NK-92 (cell line): Measurements from ENCODE around the gene MILR1.
"Not testable (repeated sequence)": the region's sequence is repeated elsewhere in the genome, so short reads cannot be mapped to it uniquely, and the experiment has no call there.

Experiments used
- DNase-seq: peaks from one replicate; lab custom pipeline; 2025; ENCODE audit not compliant: unreplicated experiment; lab: John Stamatoyannopoulos, UW

Gene MILR1, protein sequence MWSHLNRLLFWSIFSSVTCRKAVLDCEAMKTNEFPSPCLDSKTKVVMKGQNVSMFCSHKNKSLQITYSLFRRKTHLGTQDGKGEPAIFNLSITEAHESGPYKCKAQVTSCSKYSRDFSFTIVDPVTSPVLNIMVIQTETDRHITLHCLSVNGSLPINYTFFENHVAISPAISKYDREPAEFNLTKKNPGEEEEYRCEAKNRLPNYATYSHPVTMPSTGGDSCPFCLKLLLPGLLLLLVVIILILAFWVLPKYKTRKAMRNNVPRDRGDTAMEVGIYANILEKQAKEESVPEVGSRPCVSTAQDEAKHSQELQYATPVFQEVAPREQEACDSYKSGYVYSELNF

DNA sequence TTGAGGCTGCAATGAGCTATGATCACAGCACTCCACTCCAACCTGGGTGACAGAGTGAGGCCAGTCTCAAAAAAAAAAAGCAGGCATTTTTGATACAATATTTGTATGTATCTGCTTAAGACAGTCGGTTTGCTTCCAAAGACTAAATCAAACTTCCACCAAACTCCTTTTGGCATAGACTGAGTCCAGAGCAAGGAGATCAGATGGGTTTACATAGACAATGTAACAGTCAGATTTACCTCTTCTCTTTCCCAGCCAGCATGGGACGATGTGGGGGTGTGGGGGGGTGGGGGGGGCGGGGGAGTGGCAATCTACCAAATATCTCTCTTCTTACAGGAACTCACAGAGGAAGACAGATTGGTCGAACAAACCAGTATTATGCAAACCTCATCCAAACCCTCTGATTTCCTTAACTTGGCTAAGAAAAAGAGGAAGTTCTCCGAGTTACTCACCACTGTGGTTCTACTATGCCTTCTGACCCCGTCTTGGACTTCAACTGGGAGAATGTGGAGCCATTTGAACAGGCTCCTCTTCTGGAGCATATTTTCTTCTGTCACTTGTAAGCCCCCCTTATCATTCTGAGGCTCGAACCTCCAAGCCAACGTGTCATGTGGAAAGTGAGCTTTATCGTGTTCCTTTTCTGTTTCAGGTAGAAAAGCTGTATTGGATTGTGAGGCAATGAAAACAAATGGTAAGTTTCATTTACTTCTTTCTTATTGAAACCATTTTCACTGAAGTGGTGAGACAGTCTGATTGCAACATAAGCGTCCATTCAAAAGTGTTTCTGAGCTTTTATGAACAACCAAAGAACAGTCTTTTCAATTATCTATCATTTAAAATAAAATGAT is at the start of gene MILR1:
MILR1 (plus strand) TSS at position 451 of the 848 bp plus-strand sequence; CDS start at position 505, 54 bp downstream.
- DNase-seq = no peak

DNA sequence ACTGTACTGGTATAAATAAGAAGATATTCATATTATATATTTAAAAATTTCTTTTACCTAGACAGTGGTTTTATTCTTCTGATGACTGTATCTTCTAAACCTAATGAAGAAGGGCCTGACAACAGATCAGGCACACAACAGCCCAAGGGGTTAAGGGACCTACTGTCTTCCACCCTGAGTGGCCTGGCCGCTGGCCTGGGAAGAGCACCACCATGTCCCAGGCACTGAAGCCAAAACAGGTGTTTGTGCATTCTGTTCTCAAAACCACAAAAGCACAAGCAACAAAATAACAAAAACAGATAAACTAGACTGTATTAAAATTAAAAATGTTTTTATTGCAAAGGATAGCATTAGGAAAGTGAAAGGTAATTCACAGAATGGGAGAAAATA is 49.2 kb upstream of the MILR1 start:
- DNase-seq = no peak

DNA sequence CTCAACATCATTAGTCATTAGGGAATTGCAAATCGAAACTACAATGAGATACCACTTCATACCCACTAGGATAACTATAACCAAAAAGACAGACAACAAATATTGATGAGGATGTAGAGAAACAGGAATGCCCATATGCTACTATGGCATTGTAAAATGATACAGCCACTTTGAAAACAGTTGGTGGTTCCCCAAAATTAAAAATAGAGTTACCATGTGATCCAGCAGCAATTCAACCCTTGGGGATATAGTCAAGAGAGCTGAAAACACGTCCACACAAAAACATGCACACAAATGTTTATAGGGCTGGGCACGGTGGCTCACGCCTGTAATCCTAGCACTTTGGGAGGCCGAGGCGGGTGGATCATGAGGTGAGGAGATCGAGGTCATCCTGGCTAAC is 48.3 kb upstream of the MILR1 start:
- DNase-seq = no peak

DNA sequence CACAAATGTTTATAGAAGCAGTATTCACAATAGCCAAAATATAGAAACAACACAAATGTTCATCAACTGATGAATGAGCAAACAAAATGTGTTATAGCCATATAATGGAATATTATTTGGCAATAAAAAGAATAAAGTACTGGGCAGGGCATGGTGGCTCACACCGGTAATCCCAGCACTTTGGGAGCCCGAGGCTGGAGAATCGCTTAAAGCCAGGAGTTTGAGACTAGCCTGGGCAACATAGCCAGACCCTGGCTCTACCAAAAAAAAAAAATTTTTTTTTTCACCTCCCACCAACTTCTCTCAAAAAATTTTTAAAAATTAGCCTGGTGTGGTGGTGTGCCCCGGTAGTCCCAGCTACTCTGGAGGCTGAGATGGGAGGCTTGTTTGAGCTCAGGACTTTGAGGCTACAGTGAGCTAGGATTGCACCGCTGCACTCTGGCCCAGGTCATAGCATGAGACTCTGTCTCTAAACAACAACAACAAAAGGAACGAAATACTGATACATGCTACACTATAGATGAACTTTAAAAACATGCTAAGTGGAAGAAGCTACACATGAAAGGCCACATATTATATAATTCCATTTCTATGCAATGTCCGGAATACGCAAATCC is 47.6 kb upstream of the MILR1 start:
- DNase-seq = no peak

DNA sequence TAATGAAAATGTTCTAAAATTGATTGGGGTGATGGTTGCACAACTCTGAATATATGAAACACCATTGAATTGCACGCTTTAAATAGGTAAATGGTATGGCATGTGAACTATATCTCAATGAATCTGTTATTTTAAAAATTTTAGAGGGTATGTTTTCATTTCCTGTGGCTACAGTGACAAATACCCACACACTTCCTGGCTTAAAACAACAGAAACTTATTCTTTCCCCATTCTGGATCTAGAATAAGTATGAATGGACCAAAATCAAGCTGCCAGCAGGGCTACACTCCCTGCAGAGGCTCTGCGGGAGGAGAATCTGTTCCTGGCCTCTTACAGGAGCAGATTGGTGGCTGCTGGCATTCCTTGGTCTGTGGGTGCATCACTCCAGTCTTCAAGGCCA is 47.0 kb upstream of the MILR1 start:
- DNase-seq = no peak

DNA sequence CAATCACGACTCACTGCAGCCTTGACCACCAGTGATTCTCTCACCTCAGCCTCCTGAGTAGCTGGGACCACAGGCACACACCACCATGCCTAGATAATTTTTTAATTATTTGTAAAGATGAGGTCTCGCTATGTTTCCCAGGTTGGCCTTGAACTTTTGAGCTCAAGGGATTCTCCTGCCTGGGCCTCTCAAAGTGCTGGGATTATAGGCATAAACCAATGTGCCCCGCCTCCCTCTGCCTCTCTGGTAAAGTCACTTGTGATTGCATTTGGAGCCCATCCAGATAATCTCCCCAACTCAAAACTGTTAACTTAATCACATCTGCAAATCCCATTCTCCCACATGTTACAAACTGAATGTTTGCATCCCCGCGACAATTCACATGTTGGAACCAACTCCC is 46.4 kb upstream of the MILR1 start:
- DNase-seq = no peak

DNA sequence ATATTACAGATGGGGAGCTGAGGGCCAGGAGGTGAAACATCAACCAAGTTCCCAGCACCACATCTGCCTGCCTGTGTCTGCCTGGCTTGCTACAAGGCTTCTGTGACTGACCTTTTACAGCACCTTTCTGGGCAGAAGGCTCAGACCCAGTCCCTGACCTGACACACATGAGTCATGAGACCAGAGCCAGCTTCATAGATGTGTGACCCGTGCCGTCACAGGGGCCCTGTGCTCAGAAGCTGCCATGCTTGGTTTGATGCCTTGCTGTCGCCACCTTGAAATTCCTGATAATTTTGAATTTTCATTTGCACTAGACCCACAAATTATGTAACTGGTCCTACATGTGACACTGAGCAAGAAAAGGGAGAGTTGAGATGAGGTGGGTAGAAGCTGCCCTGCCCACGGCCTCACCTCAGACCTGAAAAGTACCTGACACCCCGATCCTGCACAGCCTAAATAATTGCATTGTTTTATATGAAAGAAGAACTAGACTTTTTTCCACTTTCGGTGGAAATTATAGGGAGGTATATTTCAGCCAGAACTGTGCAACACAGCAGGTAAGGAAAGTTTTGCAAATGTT is 44.9 kb upstream of the MILR1 start:
- no peak for DNase-seq

DNA sequence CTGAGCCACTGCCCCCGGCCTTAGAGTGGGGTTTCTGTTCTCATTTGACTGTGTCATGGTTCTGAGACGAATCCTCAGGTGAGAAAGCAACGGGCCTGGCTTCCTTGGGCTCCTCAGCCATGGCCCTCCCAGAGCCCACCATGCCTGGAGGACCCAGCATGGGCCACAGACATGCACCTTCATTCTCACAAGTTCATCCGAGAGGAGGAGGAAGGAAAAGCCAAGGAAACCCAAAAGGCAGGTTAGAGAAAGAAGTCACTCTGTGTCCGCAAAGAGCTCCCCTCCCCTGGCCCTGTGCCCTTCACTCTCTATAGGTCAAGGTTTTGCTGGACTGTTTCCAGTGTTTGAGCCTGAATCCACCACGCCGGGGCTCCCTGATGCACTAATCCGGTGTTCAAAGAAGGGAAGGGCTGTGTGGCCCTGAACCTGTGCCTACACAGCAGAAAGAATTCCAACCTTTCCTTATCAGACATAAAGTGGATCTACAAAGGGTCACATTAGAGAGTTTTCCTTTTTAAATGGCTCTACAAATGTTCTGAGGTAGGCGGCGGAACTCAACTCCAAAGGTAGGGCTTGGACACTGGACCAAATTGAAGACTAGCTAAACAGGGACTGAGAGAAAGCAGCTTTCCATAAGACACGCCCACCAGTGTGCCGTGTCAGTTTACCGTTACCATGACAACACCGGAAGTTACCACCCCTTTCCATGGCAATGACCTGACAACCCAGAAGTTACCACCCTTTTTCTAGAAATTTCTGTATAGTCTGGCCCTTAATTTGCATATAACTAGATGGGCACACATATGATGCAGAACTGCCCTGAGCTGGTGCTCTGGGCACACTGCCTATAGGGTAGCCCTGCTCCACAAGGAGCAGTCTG is 42.4 kb upstream of the MILR1 start:
- no peak for DNase-seq

DNA sequence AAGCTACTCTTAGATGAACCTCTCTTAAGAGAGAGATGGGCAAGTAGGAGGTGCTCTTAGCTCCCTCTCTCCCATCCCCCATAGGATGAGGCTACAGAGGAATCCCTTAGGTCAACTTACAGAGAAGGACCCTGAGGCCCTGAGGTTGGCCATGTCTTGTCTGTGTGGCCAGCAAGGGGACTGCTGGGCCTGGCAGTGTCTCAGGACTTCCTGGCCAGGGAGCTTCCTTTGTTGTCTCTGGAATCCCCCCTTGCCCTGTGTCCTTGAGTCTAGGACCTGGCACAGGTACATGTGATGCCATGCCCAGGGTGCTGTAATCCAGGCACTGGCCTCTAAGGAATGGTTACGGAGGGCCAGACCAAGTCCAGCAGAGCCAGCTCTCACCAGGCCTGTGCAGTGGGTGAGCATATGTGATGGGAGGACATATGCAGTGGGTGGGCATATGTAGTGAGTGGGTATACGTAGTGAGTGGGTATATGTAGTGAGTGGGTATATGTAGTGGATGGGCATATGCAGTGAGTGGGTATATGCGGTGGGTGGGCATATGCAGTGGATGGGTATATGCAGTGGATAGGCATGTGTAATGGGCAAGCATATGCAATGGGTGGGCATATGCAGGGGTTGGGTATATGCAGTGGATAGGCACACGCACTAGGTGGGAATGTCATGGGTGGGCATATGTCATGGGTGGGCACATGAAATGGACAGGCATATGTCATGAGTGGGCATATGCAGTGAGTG is 38.0 kb upstream of the MILR1 start:
- DNase-seq = no peak

DNA sequence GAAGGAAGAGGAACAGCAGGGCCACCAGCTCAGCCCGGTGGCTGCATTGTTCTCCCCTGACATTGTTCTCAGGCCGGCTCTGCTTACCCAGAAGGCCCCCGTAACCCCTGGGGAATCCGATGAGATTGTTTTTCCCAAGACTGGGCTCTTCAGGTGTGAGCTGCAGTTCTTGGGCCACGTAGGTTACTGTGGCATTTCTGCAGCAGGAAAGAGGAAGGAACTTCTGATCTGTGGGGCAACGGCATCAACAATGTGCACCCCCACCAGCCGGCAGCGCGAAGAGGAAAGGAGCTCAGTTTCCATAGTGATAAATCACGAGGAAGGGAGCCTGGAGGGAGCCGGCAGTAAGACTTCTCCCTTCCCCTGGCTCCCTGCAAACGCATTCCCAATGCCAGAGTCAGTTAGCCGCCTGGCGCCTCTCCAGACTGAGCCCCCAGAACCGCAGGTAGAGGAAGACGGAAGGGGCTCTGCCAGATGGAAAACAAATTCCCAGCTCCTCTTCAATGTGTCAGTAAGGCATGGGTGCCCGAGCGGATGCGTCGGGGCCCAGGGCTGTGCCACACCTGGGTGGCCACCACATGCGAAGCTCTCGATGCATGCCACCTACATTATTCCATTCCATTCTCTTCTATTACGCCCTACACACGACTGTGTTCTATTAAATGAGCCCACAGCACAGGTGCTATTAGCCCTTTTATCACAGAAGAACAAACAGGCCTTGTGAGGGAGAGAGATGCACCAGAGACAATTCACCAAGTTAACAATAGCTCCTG is 36.7 kb upstream of the MILR1 start:
- DNase-seq = no peak

DNA sequence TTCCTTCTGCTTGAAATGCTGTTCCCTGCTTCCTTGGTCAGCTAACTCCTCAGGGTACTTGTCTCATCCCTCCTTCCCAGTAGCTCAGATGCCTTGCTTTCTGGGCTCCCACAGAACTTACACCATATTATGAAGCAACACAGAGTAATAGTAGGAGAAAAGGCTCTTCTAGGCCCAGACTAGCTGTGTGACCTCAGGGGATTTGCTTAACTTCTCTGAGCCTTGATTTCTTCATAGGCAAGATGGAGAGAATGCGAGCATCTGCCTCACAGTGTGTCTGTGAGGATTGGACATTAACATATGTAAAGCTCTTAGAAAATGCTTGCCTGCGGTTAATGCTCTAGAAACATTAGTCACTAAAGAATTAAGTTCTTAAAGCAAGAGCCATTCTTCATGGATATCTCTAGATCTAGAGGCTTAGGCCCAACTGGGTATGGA is 36.0 kb upstream of the MILR1 start:
- no peak for DNase-seq

DNA sequence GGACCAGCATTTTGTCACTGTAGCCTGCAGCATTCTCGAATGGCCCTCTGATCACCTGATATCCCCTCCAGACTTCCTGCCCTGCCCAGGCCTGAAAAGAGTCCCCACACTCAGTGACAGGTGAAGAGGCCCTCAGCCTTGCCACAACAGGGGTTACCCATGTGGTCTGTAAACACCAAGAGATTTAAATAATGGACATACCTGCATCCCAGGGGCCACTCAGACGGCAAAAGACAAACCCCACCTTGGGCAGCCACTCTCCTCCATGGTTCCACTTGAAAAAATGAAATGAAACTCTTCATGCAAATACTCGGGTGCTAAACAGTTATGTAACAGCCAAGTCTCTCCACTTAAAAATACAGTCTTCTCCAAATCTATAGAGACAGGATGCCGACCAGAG is 35.4 kb upstream of the MILR1 start:
- DNase-seq = no peak

DNA sequence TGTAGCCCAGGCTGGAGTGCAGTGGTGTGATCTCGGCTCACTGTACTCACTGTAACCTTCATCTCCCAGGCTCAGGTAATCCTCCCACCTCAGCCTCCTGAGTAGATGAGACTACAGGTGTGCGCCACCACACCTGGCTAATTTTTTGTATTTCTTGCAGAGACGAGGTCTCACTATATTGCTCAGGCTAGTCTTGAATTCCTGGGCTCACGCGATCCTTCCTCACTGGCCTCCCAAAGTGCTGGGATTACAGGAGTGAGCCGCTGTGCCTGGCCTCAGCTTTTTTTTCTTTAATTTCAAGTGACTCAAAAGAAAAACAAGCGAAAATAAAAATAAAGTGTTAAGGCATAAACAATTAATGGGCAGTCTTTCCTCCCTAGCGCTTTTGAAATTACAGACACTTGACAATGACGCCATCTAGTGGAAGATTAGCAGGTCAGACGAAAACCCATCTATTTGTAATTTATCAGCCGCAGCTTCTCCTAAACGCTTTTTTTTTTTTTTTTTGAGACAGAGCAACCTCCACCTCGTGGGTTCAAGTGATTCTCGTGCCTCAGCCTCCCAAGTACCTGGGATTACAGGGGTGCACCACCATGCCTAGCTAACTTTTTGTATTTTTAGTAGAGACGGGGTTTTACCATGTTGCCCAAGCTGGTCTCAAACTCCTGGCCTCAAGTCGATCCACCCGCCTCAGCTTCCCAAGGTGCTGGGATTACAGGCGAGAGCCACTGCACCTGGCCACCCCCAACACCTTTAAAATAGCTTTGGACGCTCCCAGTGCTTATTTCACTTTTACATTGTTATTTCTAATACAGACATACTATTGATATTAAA is 30.2 kb upstream of the MILR1 start:
- DNase-seq = no peak

DNA sequence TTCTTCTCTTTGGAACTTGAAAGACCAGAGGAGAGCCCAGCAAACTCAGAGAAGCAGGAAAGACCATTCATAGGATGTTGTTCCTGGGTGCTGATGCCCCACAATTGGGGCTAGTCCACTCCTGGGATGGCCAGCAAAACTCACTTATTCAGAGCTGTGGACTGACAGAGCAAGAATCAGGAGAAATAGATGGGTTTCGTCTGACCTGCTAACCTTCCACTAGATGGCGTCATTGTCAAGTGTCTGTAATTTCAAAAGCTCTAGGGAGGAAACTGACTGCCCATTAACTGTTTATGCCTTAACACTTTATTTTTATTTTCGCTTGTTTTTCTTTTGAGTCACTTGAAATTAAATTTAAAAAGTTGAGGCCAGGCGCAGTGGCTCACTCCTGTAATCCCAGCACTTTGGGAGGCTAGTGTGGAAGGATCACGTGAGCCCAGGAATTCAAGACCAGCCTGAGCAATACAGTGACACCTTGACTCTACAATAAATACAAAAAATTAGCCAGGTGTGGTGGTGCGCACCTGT is 28.7 kb upstream of the MILR1 start:
- no peak for DNase-seq

DNA sequence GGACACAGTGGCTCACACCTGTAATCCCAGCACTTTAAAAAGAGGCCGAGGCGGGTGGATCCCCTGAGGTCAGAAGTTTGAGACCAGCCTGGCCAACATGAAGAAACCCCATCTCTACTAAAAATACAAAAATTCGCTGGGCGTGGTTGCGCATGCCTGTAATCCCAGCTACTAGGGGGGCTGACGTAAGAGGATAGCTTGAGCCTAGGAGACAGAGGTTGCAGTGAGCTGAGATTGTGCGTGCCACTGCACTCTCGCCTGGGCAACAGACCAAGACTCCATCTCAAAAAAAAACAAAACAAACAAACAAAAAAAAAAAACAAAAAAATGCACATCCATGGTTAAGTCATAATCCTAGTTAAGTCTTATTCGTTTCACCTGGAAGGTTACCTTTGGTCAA is 26.8 kb upstream of the MILR1 start:
- DNase-seq = not testable (repeated sequence)

DNA sequence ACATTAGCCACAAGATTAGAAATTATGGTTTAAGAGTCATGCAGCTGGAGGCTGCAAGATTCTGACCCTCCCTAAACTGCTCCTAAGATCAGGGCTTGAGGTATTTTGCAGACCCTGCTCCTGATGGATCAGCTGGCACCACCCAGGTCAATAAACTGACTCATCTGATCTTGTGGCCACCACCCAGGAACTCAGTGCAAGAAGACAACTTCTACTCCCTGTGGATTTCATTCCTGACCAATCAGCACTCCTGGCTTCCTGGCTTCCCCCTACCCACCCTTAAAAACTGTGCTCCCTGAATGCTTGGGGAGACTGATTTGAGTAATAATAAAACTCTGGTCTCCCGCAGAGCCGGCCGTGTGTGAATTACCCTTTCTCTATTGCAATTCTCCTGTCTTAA is 25.0 kb upstream of the MILR1 start:
- DNase-seq = no peak

DNA sequence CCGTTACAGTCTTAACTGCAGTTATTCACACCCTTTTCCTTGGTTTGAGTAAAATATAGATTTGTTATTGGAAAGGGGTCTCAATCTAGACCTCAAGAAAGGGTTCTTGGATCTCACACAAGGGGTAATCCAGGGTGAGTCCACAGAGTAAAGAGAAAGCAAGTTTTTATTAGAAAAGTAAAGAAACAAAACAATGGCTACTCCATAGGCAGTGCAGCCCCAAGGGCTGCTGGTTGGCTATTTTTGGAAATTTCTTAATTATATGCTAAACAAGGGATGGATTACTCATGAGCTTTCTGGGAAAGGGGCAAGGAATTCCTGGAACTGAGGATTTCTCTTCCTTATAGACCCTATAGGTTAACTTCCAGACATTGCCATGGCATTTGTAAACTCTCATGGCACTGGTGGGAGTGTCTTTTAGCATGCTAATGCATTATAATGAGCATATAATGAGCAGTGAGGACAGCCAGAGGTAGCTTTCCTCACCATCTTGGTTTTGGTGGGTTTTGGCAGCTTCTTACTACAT is 24.5 kb upstream of the MILR1 start:
- DNase-seq = no peak

DNA sequence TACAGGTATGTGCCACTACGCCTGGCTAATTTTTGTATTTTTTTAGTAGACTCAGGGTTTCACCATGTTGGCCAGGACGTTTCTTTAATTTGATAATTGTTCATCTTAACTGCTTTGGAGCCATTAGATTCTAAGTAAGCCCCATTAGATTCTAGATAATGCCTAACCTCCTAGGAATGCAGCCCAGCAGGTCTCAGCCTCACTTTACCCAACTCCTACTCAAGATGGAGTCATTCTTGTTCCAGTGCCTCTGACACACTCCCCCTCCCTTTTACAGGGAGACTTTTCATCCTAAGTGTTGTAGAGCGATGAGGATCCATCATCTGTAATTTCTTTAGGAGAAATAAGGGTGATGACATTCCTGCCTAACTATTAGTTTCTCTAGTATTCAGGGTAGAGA is 23.7 kb upstream of the MILR1 start:
- DNase-seq = no peak
